Hepatocyte (in vitro differentiated cells): Measurements from ENCODE around the gene NAIP.
"Not testable (repeated sequence)": the region's sequence is repeated elsewhere in the genome, so short reads cannot be mapped to it uniquely, and the experiment has no call there.

Experiments
- EZH2 ChIP-seq: fragments of 200-600 bp; sonication (generic); IDR thresholded peaks from 2 replicates; pipeline ENCODE4 v1.6.1; 2016; ENCODE audit warnings: antibody characterized with exemption, mild to moderate bottlenecking, borderline replicate concordance
- EZH2phosphoT487 ChIP-seq: fragments of 200-600 bp; sonication (generic); IDR thresholded peaks from one replicate; pipeline ENCODE4 v1.6.1; 2018; ENCODE audit warnings: antibody characterized with exemption, mild to moderate bottlenecking, low read depth, moderate library complexity; ENCODE audit not compliant: unreplicated experiment, severe bottlenecking
- TF ChIP-seq, protein P1 (sequence below): fragments of 200-600 bp; sonication (generic); IDR thresholded peaks from 2 replicates; pipeline ENCODE4 v1.5.1; 2016; ENCODE audit warnings: antibody characterized with exemption, mild to moderate bottlenecking; ENCODE audit not compliant: poor library complexity

DNA sequence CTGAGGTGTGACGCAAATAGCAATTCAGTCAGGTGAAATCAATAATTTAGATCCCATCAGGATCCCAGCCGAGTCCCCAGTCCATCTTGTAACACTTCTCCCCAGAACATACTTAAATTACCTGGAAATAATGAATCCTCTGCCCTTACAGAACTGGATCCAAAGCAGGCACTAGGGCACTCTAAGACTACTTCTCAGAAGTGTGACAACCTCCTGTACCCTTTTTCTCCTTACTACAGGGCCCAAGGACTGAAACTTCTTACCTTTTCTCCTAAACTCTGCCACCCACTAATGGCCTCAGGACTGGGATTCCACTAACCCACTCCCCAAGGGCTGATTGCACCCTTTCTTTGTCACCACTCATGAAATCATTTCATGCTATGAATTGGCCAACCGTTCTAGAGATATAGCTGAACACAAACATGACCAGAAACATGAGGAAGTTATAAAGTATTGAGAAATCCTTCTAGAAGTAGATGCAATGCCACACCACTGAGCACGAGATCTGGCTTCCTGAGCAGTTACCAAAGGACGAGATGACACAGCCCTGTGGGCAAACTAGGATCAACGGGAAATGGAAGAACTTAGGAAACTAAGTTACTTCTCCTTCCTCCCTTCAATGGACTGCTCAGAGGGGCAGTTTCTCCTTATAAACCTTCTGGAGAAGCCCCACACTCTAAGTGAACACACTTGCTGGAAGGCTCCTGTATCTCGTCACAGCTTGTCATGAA lies 6.1 kb upstream of the NAIP start:
- TF ChIP-seq, protein P1, sequence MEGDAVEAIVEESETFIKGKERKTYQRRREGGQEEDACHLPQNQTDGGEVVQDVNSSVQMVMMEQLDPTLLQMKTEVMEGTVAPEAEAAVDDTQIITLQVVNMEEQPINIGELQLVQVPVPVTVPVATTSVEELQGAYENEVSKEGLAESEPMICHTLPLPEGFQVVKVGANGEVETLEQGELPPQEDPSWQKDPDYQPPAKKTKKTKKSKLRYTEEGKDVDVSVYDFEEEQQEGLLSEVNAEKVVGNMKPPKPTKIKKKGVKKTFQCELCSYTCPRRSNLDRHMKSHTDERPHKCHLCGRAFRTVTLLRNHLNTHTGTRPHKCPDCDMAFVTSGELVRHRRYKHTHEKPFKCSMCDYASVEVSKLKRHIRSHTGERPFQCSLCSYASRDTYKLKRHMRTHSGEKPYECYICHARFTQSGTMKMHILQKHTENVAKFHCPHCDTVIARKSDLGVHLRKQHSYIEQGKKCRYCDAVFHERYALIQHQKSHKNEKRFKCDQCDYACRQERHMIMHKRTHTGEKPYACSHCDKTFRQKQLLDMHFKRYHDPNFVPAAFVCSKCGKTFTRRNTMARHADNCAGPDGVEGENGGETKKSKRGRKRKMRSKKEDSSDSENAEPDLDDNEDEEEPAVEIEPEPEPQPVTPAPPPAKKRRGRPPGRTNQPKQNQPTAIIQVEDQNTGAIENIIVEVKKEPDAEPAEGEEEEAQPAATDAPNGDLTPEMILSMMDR: not testable (repeated sequence)
- TF ChIP-seq EZH2phosphoT487, EZH2: not testable (repeated sequence)
